B cell (primary cell): Measurements from ENCODE around the gene DDX50. TPM values are rescaled to one million over a fixed set of nuclear protein-coding genes. Genes with fewer than 3 reads are reported as not detected.
A peak's percentile ranks its signal among the peaks of the same experiment; 100 is the strongest.

Experiments used
- ATAC-seq: fragments of 200-7000 bp; cut with Tn5 transposase; one replicate; pipeline ENCODE4 v1.10.0; 2021; ENCODE audit warnings: low read depth, mild to moderate bottlenecking, moderate number of reproducible peaks, moderate library complexity
- CTCF ChIA-PET: fragments of 350-600 bp; sonication (Branson Sonifier 250); formaldehyde crosslinking; loops from one replicate; lab custom pipeline; 2021; ENCODE audit warnings: antibody characterized with exemption, inconsistent platforms; lab: Charles Lee
- POLR2A ChIA-PET: fragments of 350-600 bp; sonication (Branson Sonifier 250); formaldehyde crosslinking; loops from one replicate; lab custom pipeline; 2021; ENCODE audit warnings: antibody characterized with exemption; lab: Charles Lee
- DNase-seq: peaks from one replicate; pipeline ENCODE4 v3.0.0; 2013
- H2AFZ ChIP-seq: 2 replicates; pipeline ENCODE4 v1.6.1; 2012; ENCODE audit warnings: mild to moderate bottlenecking, low read depth, low read length; ENCODE audit not compliant: insufficient read depth, poor library complexity, severe bottlenecking
- H3K27ac ChIP-seq, 2 donors: 1 replicate in 1 of 2; 2 replicates in 1 of 2; pipeline ENCODE4 v1.5.1; 2012 to 2013; ENCODE audit warnings: low read length in 2 of 2, mild to moderate bottlenecking in 2 of 2, moderate library complexity in 1 of 2
- H3K27me3 ChIP-seq, 4 experiments: fragments of 200-600 bp in 1 of 4; sonication (generic) in 1 of 4; replicated peaks in 1 of 4; 1 replicate in 2 of 4; 2 replicates in 2 of 4; pipeline versions ENCODE4 v1.6.1 to v1.7.0; 2013 to 2016; ENCODE audit warnings: low read length in 3 of 4, mild to moderate bottlenecking in 2 of 4, mixed read lengths in 1 of 4, moderate library complexity in 1 of 4; ENCODE audit not compliant: insufficient read depth in 4 of 4, control insufficient read depth in 3 of 4; ENCODE audit errors: control extremely low read depth in 1 of 4
- H3K36me3 ChIP-seq, 2 experiments: replicated peaks in 1 of 2; 1 replicate in 1 of 2; 2 replicates in 1 of 2; pipeline versions ENCODE4 v1.6.1 to v1.7.1; 2013; ENCODE audit warnings: low read length in 1 of 2; ENCODE audit not compliant: insufficient read depth in 2 of 2, control insufficient read depth in 1 of 2; ENCODE audit errors: control extremely low read depth in 1 of 2, extremely low read depth in 1 of 2
- H3K4me1 ChIP-seq, 2 donors: fragments of 200-600 bp in 1 of 2; sonication (generic) in 1 of 2; 1 replicate in 1 of 2; 2 replicates in 1 of 2; pipeline versions ENCODE4 v1.5.1 to v1.6.1; 2013 to 2017; ENCODE audit warnings: low read length in 2 of 2; ENCODE audit not compliant: control insufficient read depth in 2 of 2, insufficient read depth in 2 of 2
- H3K4me2 ChIP-seq: replicated peaks from 2 replicates; pipeline ENCODE3; 2012; ENCODE audit warnings: mild to moderate bottlenecking, low read depth, low read length; ENCODE audit not compliant: poor library complexity, severe bottlenecking
- H3K4me3 ChIP-seq, 5 experiments: fragments of 200-600 bp in 1 of 5; sonication (generic) in 1 of 5; 1 replicate in 3 of 5; 2 replicates in 2 of 5; pipeline versions ENCODE4 v1.5.1 to v1.7.0; 2011 to 2016; ENCODE audit warnings: low read length in 4 of 5, mild to moderate bottlenecking in 4 of 5, low read depth in 2 of 5, control low read depth in 1 of 5, moderate library complexity in 1 of 5; ENCODE audit not compliant: insufficient read depth in 1 of 5; ENCODE audit errors: control extremely low read depth in 1 of 5, extremely low read depth in 1 of 5
- H3K79me2 ChIP-seq: fragments of 200-600 bp; sonication (generic); one replicate; pipeline ENCODE4 v1.6.0; 2016; ENCODE audit warnings: low read length; ENCODE audit not compliant: control insufficient read depth, insufficient read depth
- H3K9ac ChIP-seq: fragments of 200-600 bp; sonication (generic); 2 replicates; pipeline ENCODE4 v1.6.1; 2017; ENCODE audit warnings: mild to moderate bottlenecking, low read length, moderate library complexity
- H3K9me3 ChIP-seq, 3 donors: one replicate each; pipeline versions ENCODE4 v1.6.1 to v1.7.1; 2013; ENCODE audit warnings: low read length in 2 of 3; ENCODE audit not compliant: control insufficient read depth in 2 of 3, insufficient read depth in 1 of 3; ENCODE audit errors: control extremely low read depth in 1 of 3
- H4K20me1 ChIP-seq: 2 replicates; pipeline ENCODE4 v1.6.0; 2012; ENCODE audit warnings: mild to moderate bottlenecking, low read length; ENCODE audit not compliant: insufficient read depth, control insufficient read depth, poor library complexity, severe bottlenecking
- H3K27ac Mint-ChIP-seq: one replicate; pipeline ENCODE4 v1.8.0; 2021; ENCODE audit warnings: mixed read lengths
- H3K27me3 Mint-ChIP-seq: one replicate; pipeline ENCODE4 v1.8.0; 2021; ENCODE audit warnings: mixed read lengths
- H3K4me1 Mint-ChIP-seq: one replicate; pipeline ENCODE4 v1.8.0; 2021; ENCODE audit warnings: mixed read lengths
- H3K4me3 Mint-ChIP-seq: one replicate; pipeline ENCODE4 v1.8.0; 2021; ENCODE audit warnings: mixed read lengths
- H3K9me3 Mint-ChIP-seq: one replicate; pipeline ENCODE4 v1.8.0; 2022; ENCODE audit warnings: mixed read lengths; ENCODE audit not compliant: insufficient read depth
- CTCF ChIP-seq: fragments of 200-600 bp; IDR thresholded peaks from one replicate; pipeline ENCODE4 v1.8.0; 2022; ENCODE audit warnings: antibody characterized with exemption, mild to moderate bottlenecking
- EZH2 ChIP-seq: IDR thresholded peaks from 2 replicates; pipeline ENCODE4 v1.6.1; 2012; ENCODE audit warnings: borderline replicate concordance, low read depth, mild to moderate bottlenecking, moderate library complexity, low read length; ENCODE audit not compliant: insufficient read depth, poor library complexity, severe bottlenecking
- WGBS: methylation state at CpG from one replicate; pipeline ENCODE4 v1.1.5; 2013; ENCODE audit warnings: missing lambda C conversion rate; ENCODE audit not compliant: insufficient coverage; 5-methylcytosine and 5-hydroxymethylcytosine counted together
- intact Hi-C: fragments of 100-400 bp; cut with micrococcal nuclease; formaldehyde crosslinking; loops from one replicate; pipeline ENCODE4 v1.10.0; 2022
- polyA plus RNA-seq: library from polyadenylated mRNA; depleted of rRNA; stranded (reverse); fragments of >200 nt; gene quantifications from 2 replicates; pipeline ENCODE4 v1.2.3, GENCODE V29; 2012
- total RNA-seq, 2 donors: library from RNA; stranded (reverse); fragments of 120-200 nt in 1 of 2; gene quantifications; 1 replicate in 1 of 2; 2 replicates in 1 of 2; pipeline versions ENCODE4 v1.2.3 to v1.2.4, GENCODE V29; 2013 to 2022

Gene DDX50
- total and polyA plus RNA-seq, 2 donors (not counting 1 experiment from before 2014, with no cell fraction given): 15.6 to 39.3 TPM

- H3K4me1 Mint-ChIP-seq: peaks cover 3% of the 10 kb centered on the region
- peaks cover 7 to 70% of the 10 kb centered on the region in 2 experiments for H3K36me3 ChIP-seq
- no peaks in the 10 kb centered on the region for H3K4me1 ChIP-seq
- intact Hi-C loops: no loop called here
- DNase-seq (peak; percentile 2), ATAC-seq (no peak)
- no peak overlapping the region for H2AFZ ChIP-seq
- POLR2A ChIA-PET: no interaction called here
- TF ChIP-seq EZH2: no peak
- no peak for TF ChIP-seq CTCF
- no peak overlapping the region for H3K4me3 Mint-ChIP-seq
- H3K9ac ChIP-seq: no peak overlapping the region
- CTCF ChIA-PET: no interaction called here
- no peaks in the 10 kb centered on the region for H4K20me1 ChIP-seq
- H3K27me3 Mint-ChIP-seq: no peaks in the 10 kb centered on the region
- no peaks in the 10 kb centered on the region for H3K9me3 ChIP-seq
- H3K4me2 ChIP-seq: no peak overlapping the region
- no peaks in the 10 kb centered on the region for H3K79me2 ChIP-seq
- whole genome bisulfite sequencing: 97% methylated on average over 10 of the region's 11 CpGs
- no peak overlapping the region for H3K27ac ChIP-seq
- no peaks in the 10 kb centered on the region for H3K9me3 Mint-ChIP-seq
- no peaks in the 10 kb centered on the region for H3K27me3 ChIP-seq
- no peak overlapping the region for H3K4me3 ChIP-seq
- peak overlapping the region; percentile 16 for H3K27ac Mint-ChIP-seq
These were observed 81.3 kb downstream of the DDX50 start for GRCh38 chr10:68982389-68982788.

- Histone ChIP-seq H3K4me3 (no peak overlapping the region), H3K9ac (peak overlapping the region; percentile 71), H3K36me3 (peaks cover 4 to 22% of the 10 kb centered on the region in 2 experiments), H3K4me1 (peaks cover 18 to 20% of the 10 kb centered on the region in 2 donors), H2AFZ (no peak overlapping the region), H3K9me3 (no peaks in the 10 kb centered on the region), H3K27ac (no peak overlapping the region), H4K20me1 (peaks cover 7% of the 10 kb centered on the region), H3K79me2 (peaks cover 25% of the 10 kb centered on the region), H3K27me3 (no peaks in the 10 kb centered on the region), H3K4me2 (peak overlapping the region; percentile 75)
- ATAC-seq (no peak), DNase-seq (no peak)
- WGBS: no CpG with 5 or more reads among the region's 3 CpGs
- Mint-ChIP-seq H3K4me1 (peaks cover 33% of the 10 kb centered on the region), H3K27me3 (no peaks in the 10 kb centered on the region), H3K27ac (no peak overlapping the region), H3K9me3 (no peaks in the 10 kb centered on the region), H3K4me3 (peak overlapping the region; percentile 95)
- ChIA-PET POLR2A (interaction anchor here (0.6 kb wide), 1 partner anchor 656 kb away, joined by 3 read pairs; the partner anchor contains the start of gene HNRNPH3), CTCF (interaction anchor here (0.6 to 2.8 kb wide), 5 partner anchors 10 to 106 kb away, joined by 3 to 17 read pairs (median 6); partner anchors contain the start of gene DDX21)
- TF ChIP-seq EZH2: no peak
- no peak for TF ChIP-seq CTCF
- intact Hi-C loops: loop anchor here (1.0 to 5.0 kb wide), 5 partner anchors 31 to 420 kb away; partner anchors contain the start of genes DDX21, DDX50 and VPS26A
These were observed 86.5 kb downstream of the DDX50 start for GRCh38 chr10:68987611-68988010.
